NT2/D1 (cell line): ENCODE measurements around the gene SCIN.

Source experiments
- SUZ12 ChIP-seq: IDR thresholded peaks from 2 replicates; pipeline ENCODE4 v1.6.1; 2011; ENCODE audit not compliant: insufficient read length, insufficient read depth; ENCODE audit errors: extremely low read depth
- YY1 ChIP-seq: IDR thresholded peaks from 2 replicates; pipeline ENCODE4 v1.6.1; 2011; ENCODE audit not compliant: insufficient read length, insufficient read depth
- ZNF274 ChIP-seq: IDR thresholded peaks from 2 replicates; pipeline ENCODE4 v1.6.1; 2011; ENCODE audit warnings: mild to moderate bottlenecking, low read depth, low read length

- TF ChIP-seq YY1 (no peak), ZNF274 (no peak), SUZ12 (no peak)
Observed at GRCh38 chr7:12578930-12579640, 8.6 kb downstream of the SCIN start.
